Left lung (tissue), 10 donors: ENCODE measurements around the gene L1CAM. TPM values are rescaled to one million over a fixed set of nuclear protein-coding genes. Genes with fewer than 3 reads are reported as not detected.

Experiments
- ATAC-seq: fragments of 200-7000 bp; cut with Tn5 transposase; one replicate; pipeline ENCODE4 v1.9.1; 2020; ENCODE audit warnings: moderate library complexity
- DNase-seq, 4 donors: peaks; one replicate each; pipeline ENCODE4 v3.0.0-alpha.2; 2013 to 2020
- H3K27ac ChIP-seq, 2 donors: fragments of 200-600 bp; sonication (generic) in 1 of 2; one replicate each; pipeline versions ENCODE4 v1.5.0 to v1.8.0; 2020 to 2021
- H3K27me3 ChIP-seq, 2 donors: fragments of 200-600 bp; sonication (generic) in 1 of 2; one replicate each; pipeline versions ENCODE4 v1.5.0 to v1.8.0; 2020 to 2021
- H3K36me3 ChIP-seq, 2 donors: fragments of 200-600 bp; sonication (generic) in 1 of 2; one replicate each; pipeline versions ENCODE4 v1.5.0 to v1.8.0; 2020 to 2021
- H3K4me1 ChIP-seq, 2 donors: fragments of 200-600 bp; one replicate each; pipeline ENCODE4 v1.8.0; 2021
- H3K4me3 ChIP-seq, 2 donors: fragments of 200-600 bp; sonication (generic) in 1 of 2; one replicate each; pipeline versions ENCODE4 v1.5.0 to v1.8.0; 2020 to 2021; ENCODE audit warnings: mild to moderate bottlenecking in 1 of 2
- H3K9me3 ChIP-seq, 2 donors: fragments of 200-600 bp; sonication (generic) in 1 of 2; one replicate each; pipeline versions ENCODE4 v1.5.0 to v1.8.0; 2020 to 2021
- CTCF ChIP-seq, 2 donors: fragments of 200-600 bp; sonication (generic) in 1 of 2; IDR thresholded peaks; one replicate each; pipeline versions ENCODE4 v1.5.0 to v1.8.0; 2021; ENCODE audit warnings: antibody characterized with exemption in 2 of 2
- intact Hi-C, 2 donors: fragments of 100-400 bp; cut with DNase I; formaldehyde crosslinking; loops; one replicate each; pipeline versions ENCODE4 v1.11.2 to v1.14.2; 2022
- polyA plus RNA-seq, 6 donors: library from polyadenylated mRNA; unstranded; fragments of 120-200 nt; gene quantifications; one replicate each; pipeline ENCODE4 v1.2.1, GENCODE V29; 2013; ENCODE audit not compliant: insufficient read length in 6 of 6
- total RNA-seq, 2 donors: library from RNA; stranded (reverse); fragmentation: NEBNext Ultra II Directional; extraction: Animal tissue kit (Norgen Biotek cat#: 25700); gene quantifications; one replicate each; pipeline ENCODE4 v1.2.1, GENCODE V29; 2021
- donor health status: DM: no; HTN: yes; CAD: no.
- donor health status: DM: no; HTN: no; CAD: no.

The L1CAM gene
- total and polyA plus RNA-seq, 8 donors = 0.27 to 0.86 (median 0.53) TPM

GRCh38 chrX:153863251-153863991 is 22.6 kb downstream of the L1CAM start:
- ATAC-seq = no peak
- Histone ChIP-seq H3K4me3 (no peak overlapping the region), H3K27me3 (peaks cover 0 to 21% of the 10 kb centered on the region in 2 donors), H3K9me3 (no peaks in the 10 kb centered on the region), H3K36me3 (no peaks in the 10 kb centered on the region), H3K4me1 (no peaks in the 10 kb centered on the region), H3K27ac (no peak overlapping the region)
- DNase-seq = no peak
- intact Hi-C loops = no loop called here
- TF ChIP-seq CTCF (IDR thresholded peaks at IDR 0.05) = no peak

GRCh38 chrX:153862369-153863250 is 23.4 kb downstream of the L1CAM start:
- no peak overlapping the region for H3K4me3 ChIP-seq
- no peaks in the 10 kb centered on the region for H3K36me3 ChIP-seq
- DNase-seq (no peak), ATAC-seq (no peak)
- H3K9me3 ChIP-seq = no peaks in the 10 kb centered on the region
- peaks cover 0 to 21% of the 10 kb centered on the region in 2 donors for H3K27me3 ChIP-seq
- H3K4me1 ChIP-seq = no peaks in the 10 kb centered on the region
- intact Hi-C loops = no loop called here
- no peak for TF ChIP-seq CTCF (IDR thresholded peaks at IDR 0.05)
- no peak overlapping the region for H3K27ac ChIP-seq

- H3K4me1 ChIP-seq = no peaks in the 10 kb centered on the region
- DNase-seq = no peak
- H3K36me3 ChIP-seq = no peaks in the 10 kb centered on the region
- ATAC-seq = no peak
- H3K27me3 ChIP-seq = peaks cover 0 to 21% of the 10 kb centered on the region in 2 donors
- H3K9me3 ChIP-seq = no peaks in the 10 kb centered on the region
- no peak overlapping the region for H3K27ac ChIP-seq
- no peak for TF ChIP-seq CTCF (IDR thresholded peaks at IDR 0.05)
- H3K4me3 ChIP-seq = no peak overlapping the region
- intact Hi-C loops = no loop called here
Measured at GRCh38 chrX:153861733-153862310, 24.2 kb downstream of the L1CAM start.

GRCh38 chrX:153861151-153861550 is 24.8 kb downstream of the L1CAM start:
- intact Hi-C loops = no loop called here
- no peak overlapping the region for H3K4me3 ChIP-seq
- no peak for TF ChIP-seq CTCF (IDR thresholded peaks at IDR 0.05)
- no peaks in the 10 kb centered on the region for H3K36me3 ChIP-seq
- peaks cover 0 to 28% of the 10 kb centered on the region in 2 donors for H3K27me3 ChIP-seq
- DNase-seq = peak in 1 of 4 donors; percentile 10
- H3K9me3 ChIP-seq = no peaks in the 10 kb centered on the region
- ATAC-seq = no peak
- H3K4me1 ChIP-seq = no peaks in the 10 kb centered on the region
- H3K27ac ChIP-seq = no peak overlapping the region
